Measurements from ENCODE around the gene TIAM1. TPM values are rescaled to one million over a fixed set of nuclear protein-coding genes. Genes with fewer than 3 reads are reported as not detected.

Gene TIAM1
- total RNA-seq, 1 donor from 2014 or later: 131 TPM

DNA sequence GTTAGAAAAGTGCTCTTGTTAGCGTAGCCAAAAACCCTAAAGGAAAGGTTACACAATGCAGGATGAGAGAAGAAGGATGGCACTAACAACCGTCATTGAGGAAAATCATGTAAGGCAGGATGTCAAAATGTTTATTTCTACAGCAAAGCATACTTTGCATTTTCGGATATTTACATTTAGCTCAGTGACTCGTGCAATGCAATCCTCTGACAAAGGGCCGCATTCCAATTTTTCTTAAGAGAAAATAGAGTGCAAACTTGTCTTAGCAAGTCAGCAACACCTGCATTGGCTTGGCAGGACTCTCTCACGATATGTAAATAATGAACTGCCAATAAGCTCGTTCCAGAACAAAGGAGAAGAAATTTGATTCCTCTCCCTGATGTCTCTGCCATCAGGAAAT is 33.3 kb downstream of the TIAM1 start:
- H3K36me3 Mint-ChIP-seq (ENCODE audit: low read depth, unreplicated experiment): peaks cover 11% of the 10 kb centered on the region
- no peak overlapping the region for H3K27ac Mint-ChIP-seq (ENCODE audit: unreplicated experiment)
- no peaks in the 10 kb centered on the region for H3K27me3 Mint-ChIP-seq (ENCODE audit: unreplicated experiment)
- H3K4me1 Mint-ChIP-seq (ENCODE audit: unreplicated experiment): peaks cover 9% of the 10 kb centered on the region
- H3K9me3 Mint-ChIP-seq (ENCODE audit: unreplicated experiment): no peaks in the 10 kb centered on the region
- no peak for TF ChIP-seq CTCF (IDR thresholded peaks at IDR 0.05; ENCODE audit: unreplicated experiment)
- no peak for DNase-seq (ENCODE audit: low spot score)
- H3K4me3 Mint-ChIP-seq (ENCODE audit: unreplicated experiment): no peak overlapping the region

DNA sequence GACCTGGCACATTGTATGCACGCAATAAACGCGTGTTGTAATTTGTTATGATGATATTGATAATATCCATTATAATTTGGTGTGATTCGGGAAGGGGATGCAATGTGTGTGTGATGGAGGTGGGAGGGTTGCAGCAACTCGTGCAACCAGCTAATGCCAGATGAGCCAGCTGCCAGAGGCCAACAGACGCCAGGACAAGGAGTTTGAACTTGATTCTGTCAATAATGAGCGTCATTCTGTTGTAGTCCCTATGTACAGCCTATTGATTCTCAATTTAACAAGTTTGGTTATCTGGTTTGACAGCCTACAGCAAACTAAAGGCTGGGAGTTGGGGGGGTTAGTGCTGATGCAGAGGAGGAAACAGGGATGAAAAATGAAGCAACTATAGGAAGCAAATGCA is 35.5 kb downstream of the TIAM1 start:
- H3K36me3 Mint-ChIP-seq (ENCODE audit: low read depth, unreplicated experiment): peaks cover 11% of the 10 kb centered on the region
- H3K27me3 Mint-ChIP-seq (ENCODE audit: unreplicated experiment): no peaks in the 10 kb centered on the region
- H3K9me3 Mint-ChIP-seq (ENCODE audit: unreplicated experiment): no peaks in the 10 kb centered on the region
- TF ChIP-seq CTCF (IDR thresholded peaks at IDR 0.05; ENCODE audit: unreplicated experiment): no peak
- no peak for DNase-seq (ENCODE audit: low spot score)
- H3K4me1 Mint-ChIP-seq (ENCODE audit: unreplicated experiment): peaks cover 9% of the 10 kb centered on the region
- no peak overlapping the region for H3K4me3 Mint-ChIP-seq (ENCODE audit: unreplicated experiment)
- peak overlapping the region; percentile 52 for H3K27ac Mint-ChIP-seq (ENCODE audit: unreplicated experiment)

- Mint-ChIP-seq H3K27me3 (ENCODE audit: unreplicated experiment) (no peaks in the 10 kb centered on the region), H3K27ac (ENCODE audit: unreplicated experiment) (no peak overlapping the region), H3K4me3 (ENCODE audit: unreplicated experiment) (no peak overlapping the region), H3K36me3 (ENCODE audit: low read depth, unreplicated experiment) (peaks cover 3% of the 10 kb centered on the region), H3K9me3 (ENCODE audit: unreplicated experiment) (no peaks in the 10 kb centered on the region), H3K4me1 (ENCODE audit: unreplicated experiment) (peaks cover 3% of the 10 kb centered on the region)
- no peak for TF ChIP-seq CTCF (IDR thresholded peaks at IDR 0.05; ENCODE audit: unreplicated experiment)
- DNase-seq (ENCODE audit: low spot score): no peak
These were observed 38.2 kb downstream of the TIAM1 start for GRCh38 chr21:31305888-31306287.

DNA sequence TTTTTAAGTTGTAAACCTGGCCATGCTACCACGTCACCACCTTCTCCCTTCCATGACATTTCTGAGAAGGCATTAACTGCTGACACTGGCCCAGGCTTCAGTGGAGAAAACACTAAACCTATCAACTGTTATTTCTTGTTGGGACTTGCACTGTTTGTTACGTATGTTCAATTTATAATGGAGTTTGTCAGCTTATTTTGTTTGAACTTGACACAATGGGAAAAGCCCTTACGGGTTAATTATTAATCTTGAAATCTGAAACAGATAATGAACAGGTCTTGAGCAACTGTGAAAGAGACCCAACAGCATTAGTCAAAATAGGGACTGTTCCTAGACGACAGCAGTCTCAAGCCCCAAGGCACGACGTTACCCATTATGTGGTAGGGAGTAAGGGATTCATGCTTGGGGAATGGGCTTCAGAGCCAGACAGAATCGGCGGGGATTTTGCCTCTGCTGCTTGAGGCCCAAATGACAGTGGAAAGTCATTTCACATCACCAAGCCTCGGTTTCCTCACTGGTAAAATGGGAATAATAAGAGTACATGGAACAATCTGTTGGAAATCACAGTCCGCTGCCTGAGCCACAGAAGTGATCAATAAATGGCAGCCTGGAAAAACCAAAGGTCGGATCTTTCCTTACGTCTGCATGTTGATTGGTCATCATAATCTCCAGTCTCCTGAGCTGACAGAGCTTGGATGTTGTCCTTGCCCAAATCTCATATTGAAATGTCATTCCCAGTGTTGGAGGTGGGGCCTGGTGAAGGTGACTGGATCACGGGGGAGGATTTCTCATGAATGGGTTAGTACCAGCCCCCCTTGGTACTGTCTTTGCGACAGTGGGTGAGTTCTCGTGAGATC is 44.5 kb downstream of the TIAM1 start:
- Mint-ChIP-seq H3K27ac (ENCODE audit: unreplicated experiment) (no peak overlapping the region), H3K36me3 (ENCODE audit: low read depth, unreplicated experiment) (peaks cover 9% of the 10 kb centered on the region), H3K9me3 (ENCODE audit: unreplicated experiment) (no peaks in the 10 kb centered on the region), H3K4me1 (ENCODE audit: unreplicated experiment) (peaks cover under 1% of the 10 kb centered on the region), H3K27me3 (ENCODE audit: unreplicated experiment) (no peaks in the 10 kb centered on the region), H3K4me3 (ENCODE audit: unreplicated experiment) (no peak overlapping the region)
- DNase-seq (ENCODE audit: low spot score): no peak
- TF ChIP-seq CTCF (IDR thresholded peaks at IDR 0.05; ENCODE audit: unreplicated experiment): no peak

DNA sequence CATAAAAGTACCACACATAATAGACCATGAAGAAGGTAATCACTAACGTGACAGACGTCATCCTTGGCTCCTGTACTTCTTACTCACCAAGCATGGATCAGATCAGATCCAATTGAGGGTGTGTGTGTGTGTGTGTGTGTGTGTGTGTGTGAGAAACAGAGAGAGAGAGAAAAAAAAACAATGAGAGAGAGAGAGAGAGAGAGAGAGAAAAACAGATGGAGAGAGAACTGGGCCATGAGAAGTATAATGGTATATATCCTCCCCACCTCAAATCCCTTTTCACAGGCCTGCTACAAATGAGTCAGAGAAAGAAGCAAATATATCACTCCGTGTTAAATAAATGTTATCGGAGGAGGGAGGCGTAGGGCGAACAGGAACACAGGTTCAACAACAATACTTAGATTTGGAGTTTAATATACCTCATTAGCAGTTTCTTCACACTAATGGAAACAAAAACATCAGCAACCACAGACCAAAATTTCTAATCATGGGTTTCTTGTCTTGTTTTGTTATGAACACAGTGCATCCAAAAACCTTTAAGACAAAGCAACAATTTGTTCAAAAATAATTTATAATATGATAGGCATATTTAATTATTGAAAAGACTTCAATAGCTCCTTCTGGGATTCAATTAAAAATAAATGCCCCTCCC is 45.3 kb downstream of the TIAM1 start:
- Mint-ChIP-seq H3K27me3 (ENCODE audit: unreplicated experiment) (no peaks in the 10 kb centered on the region), H3K27ac (ENCODE audit: unreplicated experiment) (no peak overlapping the region), H3K9me3 (ENCODE audit: unreplicated experiment) (no peaks in the 10 kb centered on the region), H3K4me3 (ENCODE audit: unreplicated experiment) (no peak overlapping the region), H3K36me3 (ENCODE audit: low read depth, unreplicated experiment) (peaks cover 10% of the 10 kb centered on the region), H3K4me1 (ENCODE audit: unreplicated experiment) (peaks cover 2% of the 10 kb centered on the region)
- TF ChIP-seq CTCF (IDR thresholded peaks at IDR 0.05; ENCODE audit: unreplicated experiment): no peak
- DNase-seq (ENCODE audit: low spot score): no peak
